DND-41 (cell line): Measurements from ENCODE around the gene RMND5A.
"Not testable (repeated sequence)": the region's sequence is repeated elsewhere in the genome, so short reads cannot be mapped to it uniquely, and the experiment has no call there.

Experiments used
- EZH2 ChIP-seq: IDR thresholded peaks from 3 replicates; pipeline ENCODE4 v1.6.1; 2012; ENCODE audit warnings: borderline replicate concordance, low read depth, mild to moderate bottlenecking, moderate library complexity, low read length, inconsistent platforms; ENCODE audit not compliant: severe bottlenecking
- TF ChIP-seq, protein P1 (sequence below): IDR thresholded peaks from 2 replicates; pipeline ENCODE4 v1.5.1; 2012; ENCODE audit warnings: borderline replicate concordance, low read length, moderate library complexity, mild to moderate bottlenecking; ENCODE audit not compliant: poor library complexity, severe bottlenecking; ENCODE audit errors: extremely low read depth

DNA sequence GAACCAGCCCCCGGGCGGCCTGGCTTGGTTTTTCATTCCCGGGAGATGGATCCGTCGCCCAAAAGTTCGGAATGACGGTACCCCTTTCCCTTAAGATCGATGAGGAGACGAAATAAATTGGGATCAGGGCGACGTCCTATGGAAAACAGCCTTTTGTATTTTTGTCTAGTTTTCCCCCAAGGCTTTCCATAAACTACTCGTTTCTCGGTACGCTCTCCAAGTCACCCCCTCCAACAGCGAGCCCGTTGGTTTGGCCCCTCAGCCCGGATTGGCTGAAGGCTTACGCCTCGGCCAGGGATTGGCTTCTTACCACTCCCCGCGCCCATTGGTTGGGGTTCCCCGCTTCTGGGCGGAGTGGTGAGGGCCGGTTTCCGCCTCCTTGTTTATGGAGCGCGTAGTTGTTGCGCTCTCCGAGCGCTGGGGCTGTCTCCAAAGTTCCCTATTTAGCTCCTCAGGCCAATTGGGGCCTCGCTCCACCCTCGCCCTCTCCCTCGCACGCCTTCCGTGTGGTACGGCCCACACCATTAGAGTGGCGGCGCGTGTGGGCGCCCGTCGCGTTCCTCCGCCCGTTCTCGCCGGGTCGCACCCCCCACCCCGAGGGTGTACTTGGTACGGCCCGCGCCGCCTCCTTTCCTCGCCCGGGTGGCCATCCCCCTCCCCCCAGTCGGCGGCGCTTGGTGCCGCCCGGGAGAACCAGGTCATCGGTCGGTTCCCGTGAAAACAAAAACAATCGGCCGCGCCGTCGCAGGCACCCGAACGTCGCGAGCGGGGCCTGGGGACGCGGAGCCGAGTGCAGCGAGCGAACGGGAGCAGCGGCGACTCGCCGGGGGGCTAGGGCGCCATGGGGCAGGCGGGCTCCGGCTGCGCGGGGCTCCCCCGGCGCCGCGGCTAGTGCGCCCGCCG is at the start of gene RMND5A:
- TF ChIP-seq, protein P1, sequence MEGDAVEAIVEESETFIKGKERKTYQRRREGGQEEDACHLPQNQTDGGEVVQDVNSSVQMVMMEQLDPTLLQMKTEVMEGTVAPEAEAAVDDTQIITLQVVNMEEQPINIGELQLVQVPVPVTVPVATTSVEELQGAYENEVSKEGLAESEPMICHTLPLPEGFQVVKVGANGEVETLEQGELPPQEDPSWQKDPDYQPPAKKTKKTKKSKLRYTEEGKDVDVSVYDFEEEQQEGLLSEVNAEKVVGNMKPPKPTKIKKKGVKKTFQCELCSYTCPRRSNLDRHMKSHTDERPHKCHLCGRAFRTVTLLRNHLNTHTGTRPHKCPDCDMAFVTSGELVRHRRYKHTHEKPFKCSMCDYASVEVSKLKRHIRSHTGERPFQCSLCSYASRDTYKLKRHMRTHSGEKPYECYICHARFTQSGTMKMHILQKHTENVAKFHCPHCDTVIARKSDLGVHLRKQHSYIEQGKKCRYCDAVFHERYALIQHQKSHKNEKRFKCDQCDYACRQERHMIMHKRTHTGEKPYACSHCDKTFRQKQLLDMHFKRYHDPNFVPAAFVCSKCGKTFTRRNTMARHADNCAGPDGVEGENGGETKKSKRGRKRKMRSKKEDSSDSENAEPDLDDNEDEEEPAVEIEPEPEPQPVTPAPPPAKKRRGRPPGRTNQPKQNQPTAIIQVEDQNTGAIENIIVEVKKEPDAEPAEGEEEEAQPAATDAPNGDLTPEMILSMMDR, result not testable (repeated sequence)
- TF ChIP-seq EZH2, result not testable (repeated sequence)
